NCI-H2196 (cell line): ENCODE data around the gene THAP4.
"Not testable (repeated sequence)": the region's sequence is repeated elsewhere in the genome, so short reads cannot be mapped to it uniquely, and the experiment has no call there.

Experiments used
- DNase-seq: peaks from one replicate; lab custom pipeline; 2025; ENCODE audit not compliant: unreplicated experiment; lab: John Stamatoyannopoulos, UW

Gene THAP4

GRCh38 chr2:241665731-241666440, 28.9 kb upstream of the THAP4 start:
- DNase-seq, result no peak

- not testable (repeated sequence) for DNase-seq
These were observed 25.8 kb upstream of the THAP4 start for GRCh38 chr2:241662731-241663130.

GRCh38 chr2:241660593-241661213, 23.7 kb upstream of the THAP4 start:
- DNase-seq, result no peak

- DNase-seq, result peak; percentile 74
These were observed 22.3 kb upstream of the THAP4 start for GRCh38 chr2:241659150-241659739.

- DNase-seq, result no peak
These were observed 21.3 kb upstream of the THAP4 start for GRCh38 chr2:241658296-241658695.

- no peak for DNase-seq
These were observed 20.9 kb upstream of the THAP4 start for GRCh38 chr2:241657786-241658254.

- no peak for DNase-seq
These were observed 19.3 kb upstream of the THAP4 start for GRCh38 chr2:241656190-241656741.

GRCh38 chr2:241655516-241656189, 18.7 kb upstream of the THAP4 start:
- no peak for DNase-seq

- DNase-seq, result no peak
These were observed 17.6 kb upstream of the THAP4 start for GRCh38 chr2:241654551-241654950.

- DNase-seq, result no peak
These were observed 16.3 kb upstream of the THAP4 start for GRCh38 chr2:241653210-241653750.

GRCh38 chr2:241652722-241653121, 15.8 kb upstream of the THAP4 start:
- DNase-seq, result no peak

GRCh38 chr2:241652142-241652541, 15.2 kb upstream of the THAP4 start:
- no peak for DNase-seq

- DNase-seq, result no peak
These were observed 13.0 kb upstream of the THAP4 start for GRCh38 chr2:241649927-241650326.

GRCh38 chr2:241649404-241649803, 12.4 kb upstream of the THAP4 start:
- DNase-seq, result no peak

GRCh38 chr2:241648453-241648852, 11.5 kb upstream of the THAP4 start:
- DNase-seq, result no peak

- no peak for DNase-seq
These were observed 9.1 kb upstream of the THAP4 start for GRCh38 chr2:241645915-241646645.

GRCh38 chr2:241645056-241645914, 8.3 kb upstream of the THAP4 start:
- DNase-seq, result no peak

- no peak for DNase-seq
These were observed 4.7 kb upstream of the THAP4 start for GRCh38 chr2:241641631-241642030.

GRCh38 chr2:241640165-241640795, 3.3 kb upstream of the THAP4 start:
- no peak for DNase-seq
